ENCODE data around the gene ASAP2. TPM values are rescaled to one million over a fixed set of nuclear protein-coding genes. Genes with fewer than 3 reads are reported as not detected.
"Not testable (repeated sequence)": the region's sequence is repeated elsewhere in the genome, so short reads cannot be mapped to it uniquely, and the experiment has no call there.

Gene ASAP2
- total RNA-seq, 2 donors from 2014 or later = 58.1 to 61.7 TPM

DNA sequence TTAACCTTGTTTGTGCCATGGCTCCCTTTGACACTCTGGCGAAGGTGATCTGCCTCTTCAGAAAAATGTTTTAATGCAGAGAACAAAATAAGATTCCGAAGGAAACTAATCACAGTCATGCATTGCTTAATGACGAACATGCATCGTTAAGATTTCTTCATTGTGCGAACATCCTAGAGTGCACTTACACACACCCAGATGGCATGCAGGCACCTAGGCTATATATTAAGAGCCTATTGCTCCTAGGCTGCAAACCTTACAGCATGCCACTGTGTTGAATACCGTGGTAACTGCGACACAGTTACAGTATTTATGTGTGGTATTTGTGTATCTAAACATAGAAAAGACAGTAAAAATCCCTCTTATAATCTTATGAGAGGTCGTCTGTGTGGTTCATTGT lies 8.3 kb downstream of the ASAP2 start:
- Histone ChIP-seq H3K4me1 (peaks cover 18% of the 10 kb centered on the region), H3K9me3 (no peaks in the 10 kb centered on the region), H3K4me3 (no peak overlapping the region), H3K36me3 (no peaks in the 10 kb centered on the region), H3K27me3 (no peaks in the 10 kb centered on the region), H3K9ac (ENCODE audit: low read depth in 2 of 2, low read length in 2 of 2) (no peak overlapping the region), H3K27ac (no peak overlapping the region)
- no peak for DNase-seq
- intact Hi-C loops (cut with DNase I) = no loop called here
- TF ChIP-seq, protein P1, sequence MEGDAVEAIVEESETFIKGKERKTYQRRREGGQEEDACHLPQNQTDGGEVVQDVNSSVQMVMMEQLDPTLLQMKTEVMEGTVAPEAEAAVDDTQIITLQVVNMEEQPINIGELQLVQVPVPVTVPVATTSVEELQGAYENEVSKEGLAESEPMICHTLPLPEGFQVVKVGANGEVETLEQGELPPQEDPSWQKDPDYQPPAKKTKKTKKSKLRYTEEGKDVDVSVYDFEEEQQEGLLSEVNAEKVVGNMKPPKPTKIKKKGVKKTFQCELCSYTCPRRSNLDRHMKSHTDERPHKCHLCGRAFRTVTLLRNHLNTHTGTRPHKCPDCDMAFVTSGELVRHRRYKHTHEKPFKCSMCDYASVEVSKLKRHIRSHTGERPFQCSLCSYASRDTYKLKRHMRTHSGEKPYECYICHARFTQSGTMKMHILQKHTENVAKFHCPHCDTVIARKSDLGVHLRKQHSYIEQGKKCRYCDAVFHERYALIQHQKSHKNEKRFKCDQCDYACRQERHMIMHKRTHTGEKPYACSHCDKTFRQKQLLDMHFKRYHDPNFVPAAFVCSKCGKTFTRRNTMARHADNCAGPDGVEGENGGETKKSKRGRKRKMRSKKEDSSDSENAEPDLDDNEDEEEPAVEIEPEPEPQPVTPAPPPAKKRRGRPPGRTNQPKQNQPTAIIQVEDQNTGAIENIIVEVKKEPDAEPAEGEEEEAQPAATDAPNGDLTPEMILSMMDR (IDR thresholded peaks at IDR 0.05) = no peak

DNA sequence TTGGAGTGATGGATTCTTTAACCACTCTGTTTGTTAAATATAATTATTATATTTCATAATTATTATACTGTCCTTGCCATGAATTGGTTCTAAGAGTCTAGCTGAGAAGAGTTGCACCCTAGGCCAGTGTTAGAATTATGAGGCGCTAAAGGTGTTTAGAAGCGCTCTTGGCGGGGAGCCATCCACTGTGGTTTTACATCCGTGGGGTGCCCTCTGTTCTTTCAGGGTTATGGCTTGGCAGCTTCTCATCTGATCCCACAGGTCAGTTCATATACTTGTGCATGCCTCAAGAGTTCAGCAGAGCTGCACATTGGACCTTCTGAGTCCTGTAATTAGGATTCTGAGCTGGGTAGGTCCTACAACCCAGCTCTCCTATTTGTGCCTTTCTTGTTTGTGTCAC lies 9.1 kb downstream of the ASAP2 start:
- DNase-seq = no peak
- intact Hi-C loops (cut with DNase I) = no loop called here
- no peak overlapping the region for H3K4me3 ChIP-seq
- TF ChIP-seq, protein P1 (IDR thresholded peaks at IDR 0.05) = no peak
- H3K27me3 ChIP-seq = no peaks in the 10 kb centered on the region
- no peak overlapping the region for H3K27ac ChIP-seq
- no peak overlapping the region for H3K9ac ChIP-seq (ENCODE audit: low read depth in 2 of 2, low read length in 2 of 2)
- H3K9me3 ChIP-seq = no peaks in the 10 kb centered on the region
- peaks cover 15% of the 10 kb centered on the region for H3K4me1 ChIP-seq
- H3K36me3 ChIP-seq = no peaks in the 10 kb centered on the region

DNA sequence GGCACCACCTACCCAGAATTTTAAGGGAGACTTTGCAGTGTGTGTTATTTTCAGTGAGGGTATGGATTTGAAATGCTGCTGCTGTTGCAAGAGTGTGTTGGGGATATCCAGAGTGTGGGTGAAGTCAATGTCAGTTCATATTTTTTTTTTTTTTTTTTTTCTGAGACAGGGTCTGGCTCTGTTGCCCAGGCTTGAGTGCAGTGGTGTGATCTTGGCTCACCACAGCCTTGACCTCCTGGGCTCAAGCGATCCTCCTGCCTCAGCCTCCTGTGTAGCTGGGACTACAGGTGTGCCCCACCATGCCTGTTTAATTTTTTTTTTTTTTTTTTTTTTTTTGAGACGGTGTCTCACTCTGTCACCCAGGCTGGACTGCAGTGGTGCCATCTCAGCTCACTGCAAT lies 9.5 kb downstream of the ASAP2 start:
- H3K36me3 ChIP-seq; DNase-seq; H3K9ac ChIP-seq (ENCODE audit: low read depth in 2 of 2, low read length in 2 of 2); intact Hi-C loops (cut with DNase I); H3K27ac ChIP-seq; H3K9me3 ChIP-seq; H3K27me3 ChIP-seq; H3K4me3 ChIP-seq: not testable (repeated sequence)
- H3K4me1 ChIP-seq = peaks cover 15% of the 10 kb centered on the region

DNA sequence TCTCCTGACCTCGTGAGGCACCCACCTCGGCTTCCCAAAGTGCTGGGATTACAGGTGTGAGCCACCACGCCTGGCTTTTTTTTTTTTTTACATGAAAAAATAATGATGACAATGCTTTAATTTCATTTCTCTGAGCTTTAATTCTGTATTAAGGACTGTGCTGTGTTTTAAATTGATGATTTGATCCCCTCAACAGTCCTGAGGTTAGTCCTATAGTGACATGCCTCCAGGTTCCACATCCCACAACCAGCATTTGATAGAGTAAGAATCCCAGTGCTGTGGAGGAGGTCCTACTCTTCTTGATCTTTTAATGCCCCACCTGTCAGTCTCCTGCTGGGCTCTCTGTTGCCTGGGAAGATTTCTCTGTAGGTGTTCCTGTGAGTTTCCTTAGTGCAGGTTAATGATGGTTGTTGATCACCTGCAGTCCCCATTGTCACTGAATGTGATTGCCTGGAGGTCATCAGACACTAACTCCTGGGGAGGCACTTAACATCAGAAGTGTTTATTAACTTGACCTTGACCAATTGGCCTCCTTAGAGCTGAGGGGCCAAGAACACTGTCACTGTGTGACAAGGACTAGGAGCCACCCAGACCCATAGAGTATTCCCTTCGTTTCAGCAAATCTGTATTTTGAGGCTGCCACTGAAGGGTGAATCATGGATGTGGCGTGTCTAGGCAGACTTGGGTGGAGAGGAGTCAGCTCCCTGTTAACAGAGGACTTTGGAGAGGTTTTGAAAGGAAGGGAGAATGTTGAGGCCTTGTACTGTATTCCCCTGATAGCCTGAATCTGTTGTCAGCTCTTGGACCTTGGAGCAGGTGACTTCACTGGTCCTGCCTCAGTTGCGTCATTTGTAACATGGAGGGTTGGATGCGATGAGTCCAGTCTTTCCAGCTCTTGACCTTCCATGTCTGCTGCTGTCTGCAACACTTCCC lies 11.5 kb downstream of the ASAP2 start:
- Histone ChIP-seq H3K4me3 (no peak overlapping the region), H3K36me3 (no peaks in the 10 kb centered on the region), H3K9ac (ENCODE audit: low read depth in 2 of 2, low read length in 2 of 2) (no peak overlapping the region), H3K27me3 (no peaks in the 10 kb centered on the region), H3K4me1 (peaks cover 6% of the 10 kb centered on the region), H3K27ac (no peak overlapping the region), H3K9me3 (no peaks in the 10 kb centered on the region)
- TF ChIP-seq, protein P1 (IDR thresholded peaks at IDR 0.05) = no peak
- intact Hi-C loops (cut with DNase I) = no loop called here
- DNase-seq = no peak

DNA sequence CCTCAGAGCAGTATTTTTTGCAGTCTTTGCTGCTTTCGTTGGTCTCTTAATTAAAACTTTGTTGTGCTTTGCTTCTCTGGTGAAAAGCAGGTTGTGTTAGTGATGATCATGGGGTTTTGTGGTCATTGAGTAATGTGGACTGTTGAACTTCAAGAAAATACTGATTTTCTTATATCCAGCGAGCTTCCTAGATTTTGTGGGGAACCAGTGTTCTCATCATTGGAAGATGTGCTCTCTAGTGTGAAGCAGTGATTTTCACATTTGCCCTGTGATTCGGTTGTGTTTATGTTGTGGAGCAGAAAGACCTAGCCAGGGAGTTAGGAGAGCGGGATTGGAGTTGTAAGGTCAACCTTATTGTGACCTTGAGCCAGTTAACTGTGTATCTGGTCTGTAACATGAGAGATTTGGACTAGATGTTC lies 12.4 kb downstream of the ASAP2 start:
- no peaks in the 10 kb centered on the region for H3K4me1 ChIP-seq
- H3K9me3 ChIP-seq = no peaks in the 10 kb centered on the region
- H3K4me3 ChIP-seq = no peak overlapping the region
- no peak overlapping the region for H3K27ac ChIP-seq
- TF ChIP-seq, protein P1 (IDR thresholded peaks at IDR 0.05) = no peak
- H3K27me3 ChIP-seq = no peaks in the 10 kb centered on the region
- DNase-seq = no peak
- H3K36me3 ChIP-seq = no peaks in the 10 kb centered on the region
- H3K9ac ChIP-seq (ENCODE audit: low read depth in 2 of 2, low read length in 2 of 2) = no peak overlapping the region
- intact Hi-C loops (cut with DNase I) = no loop called here

DNA sequence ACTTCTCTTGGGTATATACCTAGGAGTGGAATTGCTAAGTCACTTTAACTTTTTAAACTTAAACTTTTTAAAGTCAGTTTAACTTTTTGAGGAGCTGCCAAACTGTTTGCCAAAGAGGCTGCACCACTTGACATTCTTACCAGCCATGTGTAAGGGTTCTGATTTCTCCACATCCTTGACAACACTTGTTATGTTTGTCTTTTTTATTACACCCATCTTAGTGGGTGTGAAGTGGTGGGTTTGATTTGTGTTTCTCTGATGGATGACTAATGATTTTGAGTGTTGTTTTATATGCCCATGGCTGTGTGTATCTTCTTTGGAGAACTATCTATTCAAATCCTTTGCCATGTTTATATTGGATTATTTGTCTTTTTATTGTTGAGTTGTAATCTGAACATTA lies 13.6 kb downstream of the ASAP2 start:
- no peak for DNase-seq
- H3K4me1 ChIP-seq = no peaks in the 10 kb centered on the region
- intact Hi-C loops (cut with DNase I) = no loop called here

More for the DNA sequence above, 13.6 kb downstream of the ASAP2 start:
- H3K36me3 ChIP-seq = no peaks in the 10 kb centered on the region
- TF ChIP-seq, protein P1 (IDR thresholded peaks at IDR 0.05) = no peak
- no peak overlapping the region for H3K4me3 ChIP-seq
- H3K27me3 ChIP-seq = no peaks in the 10 kb centered on the region
- no peak overlapping the region for H3K27ac ChIP-seq
- H3K9me3 ChIP-seq = no peaks in the 10 kb centered on the region
- no peak overlapping the region for H3K9ac ChIP-seq (ENCODE audit: low read depth in 2 of 2, low read length in 2 of 2)

All from colonic mucosa (tissue), 4 donors.